ENCODE measurements around the gene DHFR. TPM values are rescaled to one million over a fixed set of nuclear protein-coding genes. Genes with fewer than 3 reads are reported as not detected.
"Not testable (repeated sequence)": the region's sequence is repeated elsewhere in the genome, so short reads cannot be mapped to it uniquely, and the experiment has no call there.

The DHFR gene
- total RNA-seq, 1 experiment from 2014 or later = 40.0 TPM

DNA sequence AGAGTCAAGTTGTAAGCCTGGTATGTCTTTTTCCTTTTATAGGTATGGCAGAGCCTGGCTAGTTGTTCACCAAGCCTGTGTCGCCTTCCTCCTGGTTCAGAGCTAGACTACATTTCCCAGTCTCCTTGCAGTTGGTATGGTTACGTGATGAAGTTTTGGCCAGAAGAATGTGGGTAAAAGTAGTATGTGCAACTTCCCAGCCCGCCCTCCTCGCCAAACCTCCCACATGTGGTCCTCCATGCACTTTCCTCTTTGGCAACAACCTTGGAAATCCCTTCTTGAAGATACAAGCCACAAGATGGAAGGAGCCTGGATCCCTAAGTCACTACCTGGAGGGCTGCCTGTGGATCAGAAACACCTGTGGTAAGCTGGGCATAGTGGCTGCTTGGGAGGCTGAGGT, 36.3 kb downstream of the DHFR start:
- in situ Hi-C loops (cut with HindIII; ENCODE audit: low pct_unique_long_range_greater_than_20kb, low sequenced_read_pairs) = no loop called here

DNA sequence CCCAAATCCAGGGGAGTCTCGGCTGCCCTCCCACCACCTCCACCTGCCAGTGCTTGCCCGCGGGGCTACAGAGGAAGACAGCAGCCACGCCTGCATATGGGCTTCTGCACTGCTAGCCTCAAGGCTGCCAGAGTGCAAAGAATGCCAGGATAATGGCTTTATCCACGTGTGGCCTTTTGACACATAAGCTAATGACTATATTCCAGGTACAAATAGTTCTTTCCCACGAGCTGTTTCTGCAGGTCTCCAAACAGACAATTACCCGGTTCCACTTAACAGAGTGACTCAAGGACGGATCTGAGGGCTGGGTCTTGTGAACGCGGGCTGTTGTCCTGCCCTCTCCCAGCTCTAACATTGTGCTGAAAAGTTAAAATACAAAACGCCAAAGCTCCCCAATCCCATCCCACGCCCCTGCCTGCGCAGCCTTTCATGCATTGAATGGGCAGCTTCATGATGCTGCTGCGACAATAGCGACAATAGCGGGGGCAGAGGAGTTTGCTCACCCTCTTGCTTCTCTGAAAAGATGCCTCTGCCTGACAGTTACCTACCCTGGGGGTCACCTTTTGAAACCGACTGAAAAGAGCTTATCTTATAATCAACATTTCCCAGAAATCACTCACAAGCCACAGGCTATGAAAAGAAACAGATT, 39.4 kb downstream of the DHFR start:
- peak; percentile 39 for DNase-seq (ENCODE audit: low read depth, low spot score)
- in situ Hi-C loops (cut with HindIII; ENCODE audit: low pct_unique_long_range_greater_than_20kb, low sequenced_read_pairs) = no loop called here

More for the DNA sequence above, 36.3 kb downstream of the DHFR start:
- no peak for DNase-seq (ENCODE audit: low read depth, low spot score)

DNA sequence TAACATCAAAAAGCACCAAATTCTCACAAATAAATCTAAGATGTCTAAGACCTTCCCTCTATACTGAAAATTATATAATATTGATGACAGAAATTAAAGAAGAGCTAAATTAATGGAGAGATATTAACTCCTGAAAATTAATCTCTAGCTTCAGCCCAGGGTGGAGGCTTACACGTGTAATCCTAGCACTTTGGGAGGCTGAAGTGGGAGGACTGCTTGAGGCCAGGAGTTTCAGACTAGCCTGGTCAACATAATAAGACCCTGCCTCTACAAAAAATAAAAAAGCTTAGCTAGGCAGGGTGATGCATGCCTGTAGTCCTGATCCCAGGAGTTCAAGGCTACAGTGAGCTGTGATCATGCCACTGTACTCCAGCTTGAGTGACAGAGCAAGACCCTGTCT, 45.1 kb downstream of the DHFR start:
- in situ Hi-C loops (cut with HindIII; ENCODE audit: low pct_unique_long_range_greater_than_20kb, low sequenced_read_pairs) = no loop called here
- no peak for DNase-seq (ENCODE audit: low read depth, low spot score)

DNA sequence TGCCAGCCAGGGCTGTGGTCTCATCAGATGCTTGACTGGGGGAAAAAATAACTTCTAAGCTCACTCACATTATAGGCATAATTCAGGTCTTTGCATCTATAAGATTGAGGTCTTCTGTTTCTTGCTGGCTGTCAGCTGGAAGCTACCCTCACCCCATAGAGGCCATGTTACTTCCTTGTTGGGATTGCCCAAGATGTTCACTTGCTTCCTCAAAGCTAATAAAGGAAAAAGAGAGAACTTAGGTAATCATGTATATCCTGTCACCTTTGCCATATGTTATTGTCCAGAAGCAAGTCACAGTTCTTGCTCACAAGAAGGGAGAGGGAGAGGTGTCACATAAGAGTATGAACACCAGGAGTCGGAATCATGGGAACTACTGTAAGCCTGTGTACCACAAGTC, 46.1 kb downstream of the DHFR start:
- in situ Hi-C loops (cut with HindIII; ENCODE audit: low pct_unique_long_range_greater_than_20kb, low sequenced_read_pairs) = no loop called here
- DNase-seq (ENCODE audit: low read depth, low spot score) = no peak

DNA sequence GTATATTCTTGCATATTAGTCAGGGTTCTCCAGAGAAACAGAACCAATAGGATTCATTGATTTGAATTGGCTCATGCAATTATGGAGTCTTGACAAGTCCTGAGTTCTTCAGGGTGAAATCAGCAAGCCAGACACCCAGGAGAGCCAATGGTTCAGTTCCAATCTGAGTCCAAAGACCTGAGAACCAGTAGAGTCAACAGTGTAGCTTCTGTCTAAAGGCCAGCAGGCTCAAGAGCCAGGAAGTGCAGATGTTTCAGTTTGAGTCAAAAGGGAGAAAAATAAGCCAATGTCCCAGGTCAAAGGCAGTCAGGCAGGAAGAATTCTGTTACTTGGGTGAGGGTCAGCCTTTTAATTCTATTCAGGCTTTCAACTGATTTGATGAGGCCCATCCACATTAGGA, 47.0 kb downstream of the DHFR start:
- in situ Hi-C loops (cut with HindIII; ENCODE audit: low pct_unique_long_range_greater_than_20kb, low sequenced_read_pairs) = no loop called here
- DNase-seq (ENCODE audit: low read depth, low spot score) = no peak

DNA sequence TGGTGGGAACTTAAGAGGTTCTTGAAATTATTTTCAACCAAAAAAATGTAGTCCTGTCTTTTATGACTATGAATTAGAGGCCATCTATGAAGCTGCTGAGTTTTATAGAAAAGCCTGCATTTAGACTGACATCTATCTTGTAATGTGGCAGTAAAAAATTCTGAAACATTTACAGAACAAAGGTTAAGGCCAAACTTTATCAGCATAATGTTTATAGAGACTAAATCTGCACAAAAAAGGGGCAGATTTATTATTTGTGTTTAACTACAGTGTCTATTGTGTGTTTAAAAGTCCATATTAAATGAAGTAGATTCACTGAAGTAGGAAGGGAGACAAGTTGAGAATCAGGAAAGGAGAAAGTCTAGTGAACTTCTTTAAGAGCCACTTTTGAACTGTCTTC, 47.4 kb downstream of the DHFR start:
- DNase-seq (ENCODE audit: low read depth, low spot score) = no peak
- in situ Hi-C loops (cut with HindIII; ENCODE audit: low pct_unique_long_range_greater_than_20kb, low sequenced_read_pairs) = no loop called here

DNA sequence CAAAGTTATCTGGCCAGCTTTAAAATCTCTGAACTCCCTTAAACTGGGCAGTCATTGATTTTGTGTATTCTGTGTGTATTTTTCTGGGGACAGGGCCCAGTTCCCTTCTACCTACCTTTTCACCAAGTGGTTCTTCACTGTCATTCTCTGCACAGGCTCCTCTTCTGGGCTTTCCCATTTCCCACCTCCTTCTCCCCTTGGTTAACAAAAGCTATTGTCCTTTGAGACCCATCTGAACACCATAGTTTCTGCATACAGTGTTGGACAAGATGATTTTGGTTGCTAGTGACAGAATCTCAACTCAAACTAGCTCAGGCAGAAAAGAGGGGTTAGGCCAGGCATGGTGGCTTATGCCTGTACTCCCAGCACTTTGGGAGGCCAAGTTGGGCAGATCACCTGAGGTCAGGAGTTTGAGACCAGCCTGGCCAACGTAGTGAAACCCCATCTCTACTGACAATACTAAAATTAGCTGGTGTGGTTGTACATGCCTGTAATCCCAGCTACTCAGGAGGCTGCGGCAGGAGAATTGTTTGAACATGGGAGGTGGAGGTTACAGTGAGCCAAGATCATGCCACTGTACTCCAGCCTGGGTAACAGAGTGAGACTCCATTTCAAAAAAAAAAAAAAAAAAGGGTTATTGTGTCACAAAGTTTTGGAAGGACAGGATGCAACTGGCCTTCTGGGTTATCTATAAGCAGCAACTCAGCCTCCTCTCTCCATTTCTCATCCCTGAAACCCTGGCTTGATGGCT, 53.7 kb downstream of the DHFR start:
- DNase-seq (ENCODE audit: low read depth, low spot score) = no peak

DNA sequence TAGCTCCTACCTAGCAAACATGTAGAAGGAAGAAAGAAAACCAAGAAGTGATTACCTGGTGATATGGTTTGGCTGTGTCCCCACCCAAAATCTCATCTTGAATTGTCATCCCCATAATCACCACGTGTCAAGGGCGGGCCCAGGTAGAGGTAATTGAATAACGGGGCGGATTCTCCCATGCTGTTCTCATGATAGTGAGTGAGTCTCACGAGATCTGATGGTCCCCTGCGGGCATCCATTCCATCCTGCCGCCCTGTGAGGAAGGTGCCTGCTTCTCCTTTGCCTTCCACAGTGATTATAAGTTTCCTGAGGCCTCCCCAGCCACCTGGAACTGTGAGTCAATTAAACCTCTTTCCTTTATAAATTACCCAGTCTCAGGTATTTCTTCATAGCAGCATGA, 57.3 kb downstream of the DHFR start:
- DNase-seq (ENCODE audit: low read depth, low spot score) = no peak
- in situ Hi-C loops (cut with HindIII; ENCODE audit: low pct_unique_long_range_greater_than_20kb, low sequenced_read_pairs) = no loop called here

More for the DNA sequence above, 53.7 kb downstream of the DHFR start:
- in situ Hi-C loops (cut with HindIII; ENCODE audit: low pct_unique_long_range_greater_than_20kb, low sequenced_read_pairs) = no loop called here

DNA sequence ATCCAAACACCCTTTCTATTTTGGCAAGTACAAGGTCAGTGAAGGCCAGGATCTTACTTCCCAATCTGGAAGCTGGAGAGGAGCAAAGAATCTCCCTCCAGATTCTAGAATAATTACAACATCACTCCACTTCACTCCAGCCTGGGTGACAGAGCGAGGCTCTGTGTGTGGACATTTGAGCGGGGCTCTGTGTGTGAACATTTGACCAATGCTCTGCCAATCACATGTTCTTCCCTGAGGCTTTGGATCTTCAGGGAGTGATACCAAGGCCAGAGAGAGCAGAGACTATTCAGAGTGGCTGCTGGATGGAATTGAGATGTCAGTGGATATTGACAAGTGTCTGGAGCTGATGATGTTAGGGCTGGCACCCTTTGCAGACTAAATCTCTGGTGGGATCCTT, 60.0 kb downstream of the DHFR start:
- in situ Hi-C loops (cut with HindIII; ENCODE audit: low pct_unique_long_range_greater_than_20kb, low sequenced_read_pairs) = no loop called here
- peak; percentile 81 for DNase-seq (ENCODE audit: low read depth, low spot score)

DNA sequence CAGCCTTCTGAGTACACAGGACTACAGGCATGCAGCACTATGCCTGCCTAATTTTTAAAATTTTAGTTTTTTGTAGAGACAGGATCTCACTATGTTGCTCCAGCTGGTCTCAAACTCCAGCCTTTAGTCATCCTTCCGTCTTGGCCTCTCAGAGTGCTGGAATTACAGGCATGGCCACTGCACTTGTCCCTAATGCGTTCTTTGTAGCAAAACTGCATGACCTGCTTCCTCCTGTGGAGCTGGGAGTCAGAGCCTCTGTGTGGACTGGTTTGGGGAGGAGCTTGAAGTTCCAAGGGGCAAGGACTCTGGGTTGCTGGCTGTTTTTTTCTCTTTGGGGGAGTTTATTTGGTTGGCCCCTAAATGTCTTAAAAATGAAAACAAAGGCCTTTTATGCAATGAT, 62.0 kb downstream of the DHFR start:
- in situ Hi-C loops (cut with HindIII; ENCODE audit: low pct_unique_long_range_greater_than_20kb, low sequenced_read_pairs) = no loop called here
- no peak for DNase-seq (ENCODE audit: low read depth, low spot score)

DNA sequence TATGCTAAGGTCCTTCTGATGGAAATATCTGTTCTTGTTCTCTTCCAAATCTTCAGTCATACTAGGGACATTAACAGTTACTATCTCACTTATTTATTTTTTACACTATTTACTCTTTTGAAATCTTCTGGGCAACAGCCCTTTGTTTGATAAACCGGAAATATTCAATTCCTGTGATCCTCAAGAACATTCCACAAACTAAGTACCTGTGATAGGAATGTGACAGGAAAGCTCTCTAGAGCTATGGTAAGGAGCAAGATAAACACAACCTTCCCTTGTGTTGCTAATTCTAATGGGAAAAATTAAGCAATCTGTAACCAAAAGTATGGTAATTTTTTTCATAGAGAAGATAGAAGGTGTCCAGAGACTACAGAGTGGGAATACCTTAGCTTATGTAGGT, 62.7 kb downstream of the DHFR start:
- no peak for DNase-seq (ENCODE audit: low read depth, low spot score)
- in situ Hi-C loops (cut with HindIII; ENCODE audit: low pct_unique_long_range_greater_than_20kb, low sequenced_read_pairs) = no loop called here

DNA sequence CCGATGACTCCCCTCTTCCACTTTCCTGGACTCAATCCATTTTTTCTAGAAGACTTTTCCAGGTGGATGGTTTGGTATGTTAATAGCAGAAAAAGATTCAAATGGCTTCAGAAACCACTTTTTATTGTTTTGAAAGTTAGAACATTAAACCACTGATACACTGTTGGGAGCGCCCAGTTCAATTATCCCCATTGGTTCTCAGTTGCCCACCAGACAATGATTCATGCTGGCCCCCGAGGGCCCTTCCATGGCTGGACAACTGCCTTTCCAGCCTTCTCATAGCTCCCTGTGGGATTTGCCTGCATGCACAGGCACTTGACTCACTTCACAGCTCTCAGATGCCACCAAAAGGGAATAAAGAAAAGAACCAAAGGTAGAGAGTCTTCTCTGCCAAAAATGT, 63.4 kb downstream of the DHFR start:
- in situ Hi-C loops (cut with HindIII; ENCODE audit: low pct_unique_long_range_greater_than_20kb, low sequenced_read_pairs) = no loop called here

DNA sequence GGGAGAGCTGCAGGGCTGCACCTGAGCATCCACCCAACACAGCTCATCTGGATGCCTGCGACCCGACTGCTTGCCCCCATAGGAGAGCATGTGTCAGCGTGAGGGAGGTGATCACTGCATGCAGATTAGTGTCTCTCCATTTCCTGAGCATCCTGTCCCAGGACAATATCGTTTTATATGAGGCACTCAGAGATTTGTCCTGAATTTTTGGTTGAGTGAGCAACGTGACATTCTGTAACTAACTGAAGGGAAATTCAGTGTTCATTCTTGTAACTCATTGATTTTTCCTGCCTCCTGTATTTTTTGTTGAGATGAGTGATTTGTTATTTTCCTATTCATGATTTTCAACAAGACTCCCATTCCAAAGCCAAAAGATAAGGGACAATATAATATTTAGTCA, 64.0 kb downstream of the DHFR start:
- in situ Hi-C loops (cut with HindIII; ENCODE audit: low pct_unique_long_range_greater_than_20kb, low sequenced_read_pairs) = no loop called here
- DNase-seq (ENCODE audit: low read depth, low spot score) = no peak

More for the DNA sequence above, 63.4 kb downstream of the DHFR start:
- DNase-seq (ENCODE audit: low read depth, low spot score) = peak; percentile 17

DNA sequence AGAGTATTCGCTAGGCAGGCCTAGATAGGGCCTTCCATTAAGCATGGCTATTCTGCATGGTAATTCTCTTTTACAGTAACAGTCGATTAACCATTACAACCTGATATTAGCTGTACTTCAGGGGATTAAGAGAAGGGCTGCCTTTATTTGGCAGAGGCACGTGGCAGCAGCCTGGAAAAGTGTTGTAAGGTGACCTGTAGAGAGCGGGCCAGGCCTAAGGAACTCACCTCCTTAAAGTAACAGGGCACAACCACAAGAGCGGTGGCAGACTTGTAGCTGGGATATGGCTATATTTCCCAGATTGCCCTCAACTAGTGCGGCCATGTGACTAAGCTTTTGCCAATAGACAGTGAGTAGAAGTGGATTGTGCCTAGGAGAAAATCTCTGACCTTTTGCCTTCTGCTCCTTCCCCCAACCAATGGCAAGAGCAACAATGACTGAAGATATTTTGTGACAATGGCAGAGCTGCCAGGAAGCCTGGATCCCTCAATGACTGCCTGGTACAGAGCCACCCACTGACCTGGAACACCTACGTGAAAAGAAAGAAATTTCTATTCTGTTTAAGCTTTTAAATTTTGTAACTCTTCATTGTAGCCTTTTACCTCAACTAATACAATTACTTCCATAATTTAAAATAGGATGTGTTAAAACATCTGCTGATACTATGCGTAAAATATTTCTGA, 65.8 kb downstream of the DHFR start:
- DNase-seq (ENCODE audit: low read depth, low spot score) = no peak
- in situ Hi-C loops (cut with HindIII; ENCODE audit: low pct_unique_long_range_greater_than_20kb, low sequenced_read_pairs) = no loop called here

DNA sequence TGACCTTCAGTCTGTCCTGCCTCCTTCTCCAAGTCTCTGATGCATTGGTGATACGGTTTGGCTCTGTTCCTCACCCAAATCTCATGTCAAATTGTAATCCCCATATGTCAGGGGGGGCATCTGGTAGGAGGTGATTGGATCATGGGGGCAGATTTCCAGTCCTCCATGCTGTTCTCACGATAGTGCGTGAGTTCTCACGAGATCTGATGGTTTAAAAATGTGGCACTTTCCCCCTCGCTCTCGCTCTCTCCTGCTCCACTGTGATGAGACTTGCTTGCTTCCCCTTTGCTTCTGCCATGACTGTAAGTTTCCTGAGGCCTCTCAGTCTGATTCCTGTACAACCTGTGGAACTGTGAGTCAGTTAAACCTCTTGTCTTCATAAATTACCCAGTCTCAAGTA, 70.0 kb downstream of the DHFR start:
- DNase-seq (ENCODE audit: low read depth, low spot score) = no peak
- in situ Hi-C loops (cut with HindIII; ENCODE audit: low pct_unique_long_range_greater_than_20kb, low sequenced_read_pairs) = no loop called here

DNA sequence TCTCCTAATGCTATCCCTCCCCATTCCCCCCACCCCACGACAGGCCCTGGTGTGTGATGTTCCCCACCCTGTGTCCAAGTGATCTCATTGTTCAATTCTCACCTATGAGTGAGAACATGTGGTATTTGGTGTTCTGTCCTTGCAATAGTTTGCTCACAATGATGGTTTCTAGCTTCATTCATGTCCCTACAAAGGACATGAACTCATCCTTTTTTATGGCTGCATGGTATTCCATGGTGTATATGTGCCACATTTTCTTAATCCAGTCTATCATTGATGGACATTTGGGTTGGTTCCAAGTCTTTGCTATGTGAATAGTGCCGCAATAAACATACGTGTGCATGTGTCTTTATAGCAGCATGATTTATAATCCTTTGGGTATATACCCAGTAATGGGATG, 74.5 kb downstream of the DHFR start:
- in situ Hi-C loops (cut with HindIII; ENCODE audit: low pct_unique_long_range_greater_than_20kb, low sequenced_read_pairs); DNase-seq (ENCODE audit: low read depth, low spot score): not testable (repeated sequence)

DNA sequence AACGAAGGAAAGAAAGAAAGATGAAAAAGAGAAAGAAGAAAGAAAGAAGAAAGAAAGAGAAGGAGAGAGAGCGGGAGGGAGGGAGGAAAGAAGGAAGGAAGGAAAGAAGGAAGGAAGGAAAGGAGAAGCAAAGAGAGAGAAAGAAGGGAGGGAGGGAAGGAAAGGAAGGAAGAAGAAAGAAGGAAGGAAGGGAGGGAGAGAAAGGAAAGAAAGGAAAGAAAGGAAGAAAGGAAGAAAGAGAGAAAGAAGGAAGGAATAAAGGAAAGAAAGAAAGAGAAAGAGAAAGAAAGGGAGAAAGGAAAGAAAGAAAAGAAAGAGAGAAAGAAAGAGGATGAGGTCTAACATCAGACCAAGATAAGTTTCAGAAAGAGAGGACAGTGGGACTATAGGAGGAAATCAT, 75.7 kb downstream of the DHFR start:
- DNase-seq (ENCODE audit: low read depth, low spot score) = no peak
- in situ Hi-C loops (cut with HindIII; ENCODE audit: low pct_unique_long_range_greater_than_20kb, low sequenced_read_pairs) = no loop called here

DNA sequence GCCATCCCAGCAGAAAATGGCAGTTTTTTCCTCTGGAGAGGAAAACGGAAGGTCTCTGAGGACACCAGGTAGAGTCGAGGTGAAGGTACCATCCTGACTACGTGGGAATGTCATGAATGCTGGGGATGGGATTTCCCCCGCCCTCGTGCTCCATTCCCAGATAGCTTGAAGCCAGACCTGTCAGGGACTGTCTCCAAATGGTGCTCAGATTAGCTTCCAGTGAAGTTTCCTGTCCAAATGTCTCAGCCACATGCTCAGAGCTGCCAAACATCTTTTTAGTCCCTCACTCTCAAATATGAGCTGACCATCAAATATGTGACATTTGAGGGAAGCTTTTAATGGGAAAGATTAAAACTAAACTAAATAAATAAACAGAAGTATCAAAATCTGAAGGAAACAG, 77.1 kb downstream of the DHFR start:
- in situ Hi-C loops (cut with HindIII; ENCODE audit: low pct_unique_long_range_greater_than_20kb, low sequenced_read_pairs) = no loop called here
- DNase-seq (ENCODE audit: low read depth, low spot score) = no peak

DNA sequence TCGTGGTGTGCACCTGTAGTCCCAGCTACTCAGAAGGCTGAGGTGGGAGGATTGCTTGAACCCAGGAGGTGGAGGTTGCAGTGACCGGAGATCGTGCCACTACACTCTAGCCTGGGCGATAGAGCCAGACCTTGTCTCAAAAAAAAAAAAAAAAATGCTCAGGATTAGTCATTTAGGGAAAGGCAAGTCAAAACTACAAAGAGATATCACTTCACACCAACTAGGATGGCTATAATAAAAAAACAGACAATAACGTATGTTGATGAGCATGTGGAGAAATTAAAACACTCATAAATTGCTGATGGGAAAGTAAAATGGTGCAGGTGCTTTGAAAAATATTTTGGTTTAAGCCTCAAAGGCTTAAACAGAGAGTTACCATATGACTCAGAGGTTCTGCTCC, 78.4 kb downstream of the DHFR start:
- no peak for DNase-seq (ENCODE audit: low read depth, low spot score)

More for the DNA sequence above, 78.4 kb downstream of the DHFR start:
- in situ Hi-C loops (cut with HindIII; ENCODE audit: low pct_unique_long_range_greater_than_20kb, low sequenced_read_pairs) = no loop called here

Measured in SK-MEL-5 (cell line).